HEK293 (cell line): Measurements from ENCODE around the gene ITPR2.
A peak's percentile ranks its signal among the peaks of the same experiment; 100 is the strongest.

Experiments
- CTCF ChIA-PET: fragments of 350-600 bp; formaldehyde crosslinking; extraction: SDS; loops from one replicate; lab custom pipeline; 2021; ENCODE audit warnings: antibody characterized with exemption; lab: Yijun Ruan, JAX
- POLR2A ChIA-PET: fragments of 300-600 bp; formaldehyde crosslinking; extraction: SDS; loops from one replicate; lab custom pipeline; 2020; ENCODE audit warnings: antibody characterized with exemption, inconsistent platforms; lab: Yijun Ruan, JAX
- H3K27ac ChIP-seq: fragments of 200-500 bp; sonication (Bioruptor generic); 2 replicates; pipeline ENCODE4 v1.5.1; 2014; ENCODE audit warnings: low read depth, low read length, control low read depth, inconsistent platforms; ENCODE audit errors: extremely low read depth
- H3K36me3 ChIP-seq, 2 experiments: fragments of 200-500 bp in 1 of 2; sonication (Bioruptor generic) in 1 of 2; 1 replicate in 1 of 2; 2 replicates in 1 of 2; pipeline ENCODE4 v1.5.1; 2014 to 2017; ENCODE audit warnings: inconsistent platforms in 2 of 2, low read length in 2 of 2; ENCODE audit not compliant: control insufficient read depth in 2 of 2, insufficient read depth in 1 of 2
- H3K4me1 ChIP-seq: fragments of 200-500 bp; sonication (Bioruptor generic); 2 replicates; pipeline ENCODE4 v1.5.1; 2014; ENCODE audit warnings: mild to moderate bottlenecking, low read length, inconsistent platforms; ENCODE audit not compliant: control insufficient read depth, insufficient read depth
- H3K4me3 ChIP-seq: 2 replicates; pipeline ENCODE4 v1.5.1; 2011; ENCODE audit warnings: low read depth, mild to moderate bottlenecking, control low read depth, low read length, moderate library complexity
- H3K9me3 ChIP-seq: fragments of 200-500 bp; sonication (Bioruptor generic); 2 replicates; pipeline ENCODE4 v1.5.1; 2014; ENCODE audit warnings: low read depth, low read length, inconsistent platforms; ENCODE audit not compliant: control insufficient read depth, insufficient read depth
- EGR2 ChIP-seq: fragments of 450-650 bp; formaldehyde crosslinking; IDR thresholded peaks from 2 replicates; pipeline ENCODE4 v1.5.1; 2016; ENCODE audit warnings: low read depth, missing biosample characterization, missing genetic modification characterization
- HOXA7 ChIP-seq: sonication (generic); formaldehyde crosslinking; IDR thresholded peaks from 2 replicates; pipeline ENCODE4 v1.8.1; 2022; ENCODE audit warnings: missing genetic modification reagents, borderline replicate concordance
- SETDB1 ChIP-seq: IDR thresholded peaks from one replicate; pipeline ENCODE4 v1.6.1; 2017; ENCODE audit warnings: mild to moderate bottlenecking, low read length, moderate library complexity, mixed read lengths; ENCODE audit not compliant: insufficient read length
- YY1 ChIP-seq: fragments of 450-650 bp; formaldehyde crosslinking; IDR thresholded peaks from 2 replicates; pipeline ENCODE4 v1.5.1; 2018; ENCODE audit warnings: missing biosample characterization, missing genetic modification characterization
- ZNF133 ChIP-seq: fragments of 450-650 bp; formaldehyde crosslinking; IDR thresholded peaks from 2 replicates; pipeline ENCODE4 v1.5.1; 2016; ENCODE audit warnings: missing biosample characterization, missing genetic modification characterization
- ZNF174 ChIP-seq: fragments of 450-650 bp; formaldehyde crosslinking; IDR thresholded peaks from 2 replicates; pipeline ENCODE4 v1.5.0; 2017; ENCODE audit warnings: missing biosample characterization, mild to moderate bottlenecking, missing genetic modification characterization
- ZNF214 ChIP-seq: fragments of 450-650 bp; formaldehyde crosslinking; IDR thresholded peaks from 2 replicates; pipeline ENCODE4 v1.5.1; 2017; ENCODE audit warnings: missing biosample characterization, mild to moderate bottlenecking, missing genetic modification characterization, borderline replicate concordance
- ZNF248 ChIP-seq: fragments of 450-650 bp; formaldehyde crosslinking; IDR thresholded peaks from 2 replicates; pipeline ENCODE4 v1.5.1; 2017; ENCODE audit warnings: missing biosample characterization, missing genetic modification characterization
- ZNF510 ChIP-seq: fragments of 450-650 bp; formaldehyde crosslinking; IDR thresholded peaks from 2 replicates; pipeline ENCODE4 v1.5.1; 2018; ENCODE audit warnings: mild to moderate bottlenecking, missing genetic modification characterization, missing biosample characterization; ENCODE audit not compliant: insufficient replicate concordance
- ZNF514 ChIP-seq: fragments of 450-650 bp; formaldehyde crosslinking; IDR thresholded peaks from 2 replicates; pipeline ENCODE4 v1.5.1; 2016; ENCODE audit warnings: missing biosample characterization, missing genetic modification characterization
- ZNF521 ChIP-seq: fragments of 450-650 bp; formaldehyde crosslinking; IDR thresholded peaks from 2 replicates; pipeline ENCODE4 v1.5.1; 2017; ENCODE audit warnings: missing biosample characterization, mild to moderate bottlenecking, missing genetic modification characterization
- ZNF560 ChIP-seq: fragments of 450-650 bp; formaldehyde crosslinking; IDR thresholded peaks from 2 replicates; pipeline ENCODE4 v1.5.1; 2017; ENCODE audit warnings: missing biosample characterization, missing genetic modification characterization, borderline replicate concordance
- ZNF654 ChIP-seq: fragments of 450-650 bp; formaldehyde crosslinking; IDR thresholded peaks from 2 replicates; pipeline ENCODE4 v1.5.1; 2016; ENCODE audit warnings: low read depth, missing biosample characterization, missing genetic modification characterization
- ZNF76 ChIP-seq: fragments of 450-650 bp; formaldehyde crosslinking; IDR thresholded peaks from 2 replicates; pipeline ENCODE4; 2016; ENCODE audit warnings: low read depth, missing biosample characterization, missing genetic modification characterization, borderline replicate concordance
- ZNF791 ChIP-seq: fragments of 450-650 bp; formaldehyde crosslinking; IDR thresholded peaks from 2 replicates; pipeline ENCODE4 v1.5.1; 2016; ENCODE audit warnings: missing biosample characterization, missing genetic modification characterization
- ZSCAN16 ChIP-seq: fragments of 450-650 bp; formaldehyde crosslinking; IDR thresholded peaks from 2 replicates; pipeline ENCODE4 v1.5.1; 2016; ENCODE audit warnings: missing biosample characterization, missing genetic modification characterization
- TF ChIP-seq, protein P1 (sequence below): fragments of 450-650 bp; formaldehyde crosslinking; IDR thresholded peaks from 2 replicates; pipeline ENCODE4 v1.5.1; 2016; ENCODE audit warnings: missing biosample characterization, missing genetic modification characterization, borderline replicate concordance
- TF ChIP-seq, protein P2 (sequence below): fragments of 450-650 bp; formaldehyde crosslinking; IDR thresholded peaks from 2 replicates; pipeline ENCODE4 v1.5.1; 2016; ENCODE audit warnings: missing biosample characterization, missing genetic modification characterization
- TF ChIP-seq, protein P3 (sequence below): fragments of 450-650 bp; formaldehyde crosslinking; IDR thresholded peaks from 2 replicates; pipeline ENCODE4 v1.5.1; 2017; ENCODE audit warnings: missing biosample characterization, mild to moderate bottlenecking, missing genetic modification characterization, moderate library complexity

The ITPR2 gene

DNA sequence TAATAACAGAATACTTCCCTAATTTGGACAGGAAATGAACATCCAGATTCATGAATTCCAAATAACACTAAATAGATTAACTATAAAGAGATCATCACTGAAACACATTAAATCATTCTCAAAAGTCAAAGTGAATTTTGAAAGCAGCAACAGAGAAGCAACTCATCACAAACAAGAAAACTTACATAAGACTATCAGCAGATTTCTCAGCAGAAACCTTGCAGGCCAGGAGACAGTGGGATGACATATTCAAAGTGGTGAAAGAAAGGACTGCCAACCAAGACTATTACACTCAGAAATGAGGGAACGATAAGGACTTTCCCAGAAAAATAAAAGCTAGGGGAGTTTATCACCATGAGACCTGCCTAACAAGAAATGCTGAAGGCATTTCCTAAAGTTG lies 70.8 kb downstream of the ITPR2 start:
- ChIA-PET POLR2A (no interaction called here), CTCF (no interaction called here)
- Histone ChIP-seq H3K27ac (no peak overlapping the region), H3K4me3 (no peak overlapping the region), H3K9me3 (no peaks in the 10 kb centered on the region), H3K36me3 (no peaks in the 10 kb centered on the region), H3K4me1 (no peaks in the 10 kb centered on the region)
- TF ChIP-seq ZNF133 (tag by site-specific recombination) (no peak), ZNF76 (tag by site-specific recombination) (no peak), ZNF214 (tag by site-specific recombination) (no peak), YY1 (tag by site-specific recombination) (no peak), ZNF248 (tag by site-specific recombination) (no peak), SETDB1 (peak; percentile 87), ZSCAN16 (no peak), ZNF791 (0 out of 2 replicates have a peak, but pooled peaks have one; percentile 71)
- TF ChIP-seq, protein P1, sequence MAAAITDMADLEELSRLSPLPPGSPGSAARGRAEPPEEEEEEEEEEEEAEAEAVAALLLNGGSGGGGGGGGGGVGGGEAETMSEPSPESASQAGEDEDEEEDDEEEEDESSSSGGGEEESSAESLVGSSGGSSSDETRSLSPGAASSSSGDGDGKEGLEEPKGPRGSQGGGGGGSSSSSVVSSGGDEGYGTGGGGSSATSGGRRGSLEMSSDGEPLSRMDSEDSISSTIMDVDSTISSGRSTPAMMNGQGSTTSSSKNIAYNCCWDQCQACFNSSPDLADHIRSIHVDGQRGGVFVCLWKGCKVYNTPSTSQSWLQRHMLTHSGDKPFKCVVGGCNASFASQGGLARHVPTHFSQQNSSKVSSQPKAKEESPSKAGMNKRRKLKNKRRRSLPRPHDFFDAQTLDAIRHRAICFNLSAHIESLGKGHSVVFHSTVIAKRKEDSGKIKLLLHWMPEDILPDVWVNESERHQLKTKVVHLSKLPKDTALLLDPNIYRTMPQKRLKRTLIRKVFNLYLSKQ (tag by site-specific recombination): no peak

DNA sequence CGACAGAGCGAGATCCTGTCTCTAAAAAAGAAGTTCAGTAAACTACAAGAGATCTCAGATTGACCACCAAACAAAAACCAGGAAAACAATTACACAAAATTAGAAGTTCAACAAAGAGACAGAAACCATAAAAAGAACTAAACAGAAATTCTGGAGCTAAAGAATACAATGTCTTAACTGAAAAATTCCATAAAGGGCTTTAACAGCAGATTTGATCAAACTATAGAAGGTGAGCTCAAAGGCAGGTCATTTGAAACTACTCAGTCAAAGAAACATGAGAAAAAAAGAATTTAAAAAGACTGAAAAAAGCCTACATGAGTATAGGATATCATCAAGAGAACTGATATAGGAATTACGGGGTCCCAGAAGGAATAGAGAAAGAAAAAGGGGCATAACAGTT lies 71.2 kb downstream of the ITPR2 start:
- no peak overlapping the region for H3K27ac ChIP-seq
- H3K9me3 ChIP-seq: no peaks in the 10 kb centered on the region
- no peak for TF ChIP-seq ZNF514 (tag by site-specific recombination)
- no peak for TF ChIP-seq ZNF521 (tag by site-specific recombination)
- TF ChIP-seq ZNF654 (tag by site-specific recombination): no peak
- POLR2A ChIA-PET: no interaction called here
- no peaks in the 10 kb centered on the region for H3K36me3 ChIP-seq
- CTCF ChIA-PET: no interaction called here
- no peaks in the 10 kb centered on the region for H3K4me1 ChIP-seq
- no peak overlapping the region for H3K4me3 ChIP-seq

DNA sequence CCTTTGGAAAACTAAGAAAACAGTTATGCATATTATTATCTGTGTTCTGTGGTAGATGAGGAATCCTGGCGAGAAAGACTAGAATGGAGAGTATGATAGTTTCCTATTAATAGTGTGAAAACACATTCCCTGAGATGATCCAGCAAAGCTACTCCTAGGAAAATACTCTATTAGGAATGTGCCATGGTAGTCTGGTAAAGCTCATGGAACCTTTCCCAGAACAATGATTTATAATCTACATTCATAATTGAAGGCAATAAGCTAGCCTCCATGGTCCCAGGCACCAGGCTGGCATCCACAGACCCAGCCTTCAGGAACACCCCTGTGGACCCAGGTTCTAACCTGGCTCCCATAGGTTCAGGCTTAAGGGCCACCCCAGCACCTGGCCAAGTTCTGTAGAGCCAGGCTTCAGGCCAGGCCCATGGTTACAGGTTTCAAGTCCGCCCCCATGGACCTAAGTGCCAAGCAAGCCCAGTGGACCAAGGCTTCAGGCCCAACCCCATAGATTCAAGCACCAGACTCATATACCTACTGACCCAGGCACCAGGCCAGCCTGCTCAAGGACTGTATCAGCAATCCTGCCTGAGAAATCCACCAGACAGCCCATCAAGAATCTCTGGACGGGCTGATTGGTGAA lies 72.2 kb downstream of the ITPR2 start:
- ChIA-PET POLR2A (no interaction called here), CTCF (no interaction called here)
- Histone ChIP-seq H3K36me3 (no peaks in the 10 kb centered on the region), H3K4me1 (no peaks in the 10 kb centered on the region), H3K27ac (no peak overlapping the region), H3K4me3 (no peak overlapping the region), H3K9me3 (no peaks in the 10 kb centered on the region)
- TF ChIP-seq EGR2 (tag by site-specific recombination) (no peak), ZNF560 (tag by site-specific recombination) (no peak), ZNF174 (tag by site-specific recombination) (no peak), ZNF510 (no peak), SETDB1 (no peak), HOXA7 (no peak)
- TF ChIP-seq, protein P2, sequence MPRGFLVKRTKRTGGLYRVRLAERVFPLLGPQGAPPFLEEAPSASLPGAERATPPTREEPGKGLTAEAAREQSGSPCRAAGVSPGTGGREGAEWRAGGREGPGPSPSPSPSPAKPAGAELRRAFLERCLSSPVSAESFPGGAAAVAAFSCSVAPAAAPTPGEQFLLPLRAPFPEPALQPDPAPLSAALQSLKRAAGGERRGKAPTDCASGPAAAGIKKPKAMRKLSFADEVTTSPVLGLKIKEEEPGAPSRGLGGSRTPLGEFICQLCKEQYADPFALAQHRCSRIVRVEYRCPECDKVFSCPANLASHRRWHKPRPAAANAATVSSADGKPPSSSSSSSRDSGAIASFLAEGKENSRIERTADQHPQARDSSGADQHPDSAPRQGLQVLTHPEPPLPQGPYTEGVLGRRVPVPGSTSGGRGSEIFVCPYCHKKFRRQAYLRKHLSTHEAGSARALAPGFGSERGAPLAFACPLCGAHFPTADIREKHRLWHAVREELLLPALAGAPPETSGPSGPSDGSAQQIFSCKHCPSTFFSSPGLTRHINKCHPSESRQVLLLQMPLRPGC (tag by site-specific recombination): no peak
- TF ChIP-seq, protein P3, sequence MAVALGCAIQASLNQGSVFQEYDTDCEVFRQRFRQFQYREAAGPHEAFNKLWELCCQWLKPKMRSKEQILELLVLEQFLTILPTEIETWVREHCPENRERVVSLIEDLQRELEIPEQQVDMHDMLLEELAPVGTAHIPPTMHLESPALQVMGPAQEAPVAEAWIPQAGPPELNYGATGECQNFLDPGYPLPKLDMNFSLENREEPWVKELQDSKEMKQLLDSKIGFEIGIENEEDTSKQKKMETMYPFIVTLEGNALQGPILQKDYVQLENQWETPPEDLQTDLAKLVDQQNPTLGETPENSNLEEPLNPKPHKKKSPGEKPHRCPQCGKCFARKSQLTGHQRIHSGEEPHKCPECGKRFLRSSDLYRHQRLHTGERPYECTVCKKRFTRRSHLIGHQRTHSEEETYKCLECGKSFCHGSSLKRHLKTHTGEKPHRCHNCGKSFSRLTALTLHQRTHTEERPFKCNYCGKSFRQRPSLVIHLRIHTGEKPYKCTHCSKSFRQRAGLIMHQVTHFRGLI (tag by site-specific recombination): no peak
